ENCODE measurements around the gene TSPYL2. TPM values are rescaled to one million over a fixed set of nuclear protein-coding genes. Genes with fewer than 3 reads are reported as not detected.

The TSPYL2 gene
- total RNA-seq: 10 to 100 TPM in 1 of 2 donors, 1 to 10 TPM in 1; 6.2 to 11.6 TPM

DNA sequence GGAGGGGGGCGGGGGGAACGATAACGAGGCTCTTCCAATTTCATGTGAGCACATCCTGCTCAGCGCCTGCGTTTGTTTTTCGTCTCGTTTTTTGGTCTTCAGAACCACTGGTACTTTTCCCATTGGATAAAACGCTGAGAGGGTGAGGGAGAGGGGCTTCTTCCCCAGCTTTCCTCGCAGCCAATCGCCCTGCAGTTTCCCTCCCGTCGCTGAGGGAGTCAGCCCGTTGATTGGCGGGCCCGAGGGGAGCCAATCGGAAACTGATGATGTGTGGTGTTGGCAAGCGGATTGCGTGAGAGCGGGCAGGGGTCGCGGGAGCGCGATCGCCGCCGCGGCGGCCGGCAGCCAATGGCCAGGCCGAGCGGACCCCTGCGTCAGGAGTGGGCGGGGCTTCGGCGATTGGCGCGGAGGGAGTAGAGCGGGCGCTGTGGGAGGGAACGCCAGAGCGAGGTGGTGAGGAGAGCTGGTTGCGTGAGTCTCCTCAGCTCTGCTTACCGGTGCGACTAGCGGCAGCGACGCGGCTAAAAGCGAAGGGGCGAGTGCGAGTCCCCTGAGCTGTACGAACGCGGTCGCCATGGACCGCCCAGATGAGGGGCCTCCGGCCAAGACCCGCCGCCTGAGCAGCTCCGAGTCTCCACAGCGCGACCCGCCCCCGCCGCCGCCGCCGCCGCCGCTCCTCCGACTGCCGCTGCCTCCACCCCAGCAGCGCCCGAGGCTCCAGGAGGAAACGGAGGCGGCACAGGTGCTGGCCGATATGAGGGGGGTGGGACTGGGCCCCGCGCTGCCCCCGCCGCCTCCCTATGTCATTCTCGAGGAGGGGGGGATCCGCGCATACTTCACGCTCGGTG lies at the start of gene TSPYL2:
Gene TSPYL2, plus strand, starts transcription at position 443 of the 848 bp plus-strand sequence. Its CDS starts 132 bp downstream, at position 575.
- H3K4me1 ChIP-seq: no peaks in the 10 kb centered on the region
- H3K36me3 ChIP-seq: no peaks in the 10 kb centered on the region
- no peaks in the 10 kb centered on the region for H3K9me3 ChIP-seq
- peak within 1 kb of the TSS; percentile 70 for H3K27ac ChIP-seq
- no peaks in the 10 kb centered on the region for H3K27me3 ChIP-seq
- peak within 1 kb of the TSS; percentile 57 for H3K4me3 ChIP-seq
- peak within 1 kb of the TSS; percentile 47 to 87 for H3K9ac ChIP-seq (ENCODE audit: low read depth in 2 of 2, low read length in 2 of 2)
- DNase-seq: peak; percentile 90
- no peak for TF ChIP-seq CTCF (IDR thresholded peaks at IDR 0.05)
- intact Hi-C loops (cut with DNase I): no loop called here

GRCh38 chrX:53036149-53036548 lies 46.0 kb upstream of the TSPYL2 start:
- H3K9ac ChIP-seq (ENCODE audit: low read depth in 2 of 2, low read length in 2 of 2): no peak overlapping the region
- no peaks in the 10 kb centered on the region for H3K9me3 ChIP-seq
- H3K27me3 ChIP-seq: no peaks in the 10 kb centered on the region
- no peak for TF ChIP-seq CTCF (IDR thresholded peaks at IDR 0.05)
- no peaks in the 10 kb centered on the region for H3K4me1 ChIP-seq
- no peak overlapping the region for H3K4me3 ChIP-seq
- H3K27ac ChIP-seq: no peak overlapping the region
- DNase-seq: no peak
- intact Hi-C loops (cut with DNase I): no loop called here
- no peaks in the 10 kb centered on the region for H3K36me3 ChIP-seq

GRCh38 chrX:53039236-53039635 lies 42.9 kb upstream of the TSPYL2 start:
- Histone ChIP-seq H3K9ac (ENCODE audit: low read depth in 2 of 2, low read length in 2 of 2) (no peak overlapping the region), H3K4me3 (no peak overlapping the region), H3K27me3 (no peaks in the 10 kb centered on the region), H3K9me3 (no peaks in the 10 kb centered on the region), H3K27ac (no peak overlapping the region), H3K4me1 (no peaks in the 10 kb centered on the region), H3K36me3 (no peaks in the 10 kb centered on the region)
- no peak for DNase-seq
- no peak for TF ChIP-seq CTCF (IDR thresholded peaks at IDR 0.05)
- intact Hi-C loops (cut with DNase I): no loop called here

GRCh38 chrX:53044995-53045394 lies 37.2 kb upstream of the TSPYL2 start:
- Histone ChIP-seq H3K27ac (no peak overlapping the region), H3K9ac (ENCODE audit: low read depth in 2 of 2, low read length in 2 of 2) (no peak overlapping the region), H3K27me3 (no peaks in the 10 kb centered on the region), H3K9me3 (no peaks in the 10 kb centered on the region), H3K36me3 (no peaks in the 10 kb centered on the region), H3K4me3 (no peak overlapping the region), H3K4me1 (no peaks in the 10 kb centered on the region)
- no peak for DNase-seq
- TF ChIP-seq CTCF (IDR thresholded peaks at IDR 0.05): no peak
- intact Hi-C loops (cut with DNase I): no loop called here

DNA sequence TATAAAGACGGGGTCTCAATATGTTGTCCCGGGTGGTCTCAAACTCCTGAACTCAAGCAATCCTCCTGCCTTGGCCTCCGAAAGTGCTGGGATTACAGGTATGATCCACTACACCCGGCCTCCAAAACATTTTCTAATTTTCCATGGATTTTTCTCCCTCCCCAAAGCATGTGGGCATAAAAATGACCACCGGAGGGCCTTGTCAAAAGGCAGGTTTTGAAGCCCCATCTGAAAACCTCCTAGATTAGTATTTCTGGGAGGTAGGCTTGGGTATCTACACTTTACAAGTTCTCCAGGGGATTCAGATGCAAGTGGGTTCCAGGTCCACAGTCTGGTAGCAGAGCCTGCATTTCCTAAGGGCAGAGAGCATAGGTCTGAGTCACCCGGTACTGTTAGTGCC lies 34.9 kb upstream of the TSPYL2 start:
- Histone ChIP-seq H3K36me3 (no peaks in the 10 kb centered on the region), H3K27me3 (no peaks in the 10 kb centered on the region), H3K9me3 (no peaks in the 10 kb centered on the region), H3K27ac (no peak overlapping the region), H3K4me1 (no peaks in the 10 kb centered on the region), H3K4me3 (no peak overlapping the region), H3K9ac (ENCODE audit: low read depth in 2 of 2, low read length in 2 of 2) (no peak overlapping the region)
- no peak for DNase-seq
- intact Hi-C loops (cut with DNase I): no loop called here
- no peak for TF ChIP-seq CTCF (IDR thresholded peaks at IDR 0.05)
